GM12878 (cell line): ENCODE measurements around the gene GMDS. TPM values are rescaled to one million over a fixed set of nuclear protein-coding genes. Genes with fewer than 3 reads are reported as not detected.

Experiments used
- ATAC-seq: fragments of 200-7000 bp; cut with Tn5 transposase; 3 replicates; pipeline ENCODE4 v1.9.1; 2020; ENCODE audit warnings: mild to moderate bottlenecking, moderate library complexity
- BruUV-seq: library from RNA; stranded (reverse); fragments of 400-500 nt; replicated peaks from 2 replicates; lab custom pipeline; 2021; lab: Mats Ljungman, UMichigan
- CTCF ChIA-PET: fragments of 300-600 bp; sonication (Branson Sonifier 250); formaldehyde crosslinking; extraction: SDS; loops from one replicate; lab custom pipeline; 2021; ENCODE audit warnings: inconsistent platforms; lab: Yijun Ruan, JAX
- POLR2A ChIA-PET: fragments of 350-600 bp; formaldehyde crosslinking; extraction: SDS; loops from one replicate; lab custom pipeline; 2021; ENCODE audit warnings: inconsistent platforms; lab: Charles Lee
- RAD21 ChIA-PET: fragments of 300-600 bp; sonication (Branson Sonifier 250); formaldehyde crosslinking; loops from one replicate; lab custom pipeline; 2023; ENCODE audit warnings: antibody characterized with exemption; ENCODE audit not compliant: unreplicated experiment; lab: Charles Lee
- SMC1A ChIA-PET: fragments of 300-600 bp; sonication (Branson Sonifier 250); formaldehyde crosslinking; loops from one replicate; lab custom pipeline; 2023; ENCODE audit not compliant: unreplicated experiment, uncharacterized antibody; lab: Charles Lee
- DNase-seq: peaks from one replicate; pipeline ENCODE4 v3.0.0-alpha.2; 2011; ENCODE audit warnings: low read depth, low spot score
- FAIRE-seq: peaks from 3 replicates; lab custom pipeline; 2011; peaks lifted over from hg19 to GRCh38; lab: Jason Lieb, UNC
- H2AFZ ChIP-seq: 2 replicates; pipeline ENCODE4 v1.6.0; 2011; ENCODE audit warnings: low read depth, low read length, control low read depth; ENCODE audit not compliant: control insufficient read depth
- H3K27ac ChIP-seq: 2 replicates; pipeline ENCODE4 v1.5.1; 2011; ENCODE audit warnings: control low read depth; ENCODE audit not compliant: control insufficient read depth, insufficient read depth
- H3K27me3 ChIP-seq, 2 experiments: replicated peaks in 1 of 2; 2 replicates each; pipeline versions ENCODE4 v1.6.0 to v1.6.1; 2011; ENCODE audit warnings: low read length in 1 of 2; ENCODE audit not compliant: control insufficient read depth in 2 of 2, insufficient read depth in 2 of 2
- H3K36me3 ChIP-seq, 2 experiments: 2 replicates each; pipeline ENCODE4 v1.5.1; 2011; ENCODE audit warnings: low read length in 1 of 2; ENCODE audit not compliant: control insufficient read depth in 2 of 2, insufficient read depth in 2 of 2
- H3K4me1 ChIP-seq: 2 replicates; pipeline ENCODE4 v1.6.1; 2011; ENCODE audit warnings: mild to moderate bottlenecking, low read length, moderate library complexity, mixed read lengths; ENCODE audit not compliant: control insufficient read depth, insufficient read depth
- H3K4me2 ChIP-seq: 2 replicates; pipeline ENCODE4 v1.6.0; 2011; ENCODE audit warnings: control low read depth; ENCODE audit not compliant: control insufficient read depth, insufficient read depth
- H3K4me3 ChIP-seq: fragments of 200-600 bp; sonication (generic); 2 replicates; pipeline ENCODE4 v1.5.1; 2016
- H3K79me2 ChIP-seq: 2 replicates; pipeline ENCODE4 v1.6.0; 2011; ENCODE audit warnings: low read length; ENCODE audit not compliant: control insufficient read depth, insufficient read depth
- H3K9ac ChIP-seq: 2 replicates; pipeline ENCODE4 v1.8.0; 2011; ENCODE audit warnings: low read length, control low read depth, mixed read lengths; ENCODE audit not compliant: control insufficient read depth, insufficient read depth
- H3K9me3 ChIP-seq: replicated peaks from 3 replicates; pipeline ENCODE4 v1.5.1; 2011; ENCODE audit warnings: mild to moderate bottlenecking, low read length; ENCODE audit not compliant: control insufficient read depth, insufficient read depth
- H4K20me1 ChIP-seq: 2 replicates; pipeline ENCODE4 v1.6.0; 2011; ENCODE audit not compliant: control insufficient read depth, insufficient read depth
- FOXM1 ChIP-seq: IDR thresholded peaks from 2 replicates; pipeline ENCODE4 v1.6.1; 2012; ENCODE audit warnings: low read depth, mild to moderate bottlenecking, inconsistent platforms, low read length, moderate library complexity
- RBBP5 ChIP-seq: fragments of 200-600 bp; sonication (generic); conservative IDR thresholded peaks from 2 replicates; pipeline ENCODE4 v1.6.1; 2016
- SIN3A ChIP-seq: IDR thresholded peaks from 2 replicates; pipeline ENCODE4 v1.6.1; 2012; ENCODE audit warnings: low read depth, low read length, improper control_type of control experiment
- SIX5 ChIP-seq: IDR thresholded peaks from 2 replicates; pipeline ENCODE4 v1.6.1; 2011; ENCODE audit warnings: mild to moderate bottlenecking, low read depth, low read length, moderate library complexity; ENCODE audit not compliant: severe bottlenecking
- WGBS: methylation state at CpG from one replicate; pipeline ENCODE4 v1.1.6; 2016; ENCODE audit warnings: low lambda C conversion rate; ENCODE audit not compliant: insufficient replicate concordance, insufficient coverage; ENCODE audit errors: missing lambda C conversion rate; 5-methylcytosine and 5-hydroxymethylcytosine counted together
- in situ Hi-C: fragments of 300-500 bp; cut with MboI; formaldehyde crosslinking; loops from 9 replicates; pipeline ENCODE4 v1.14.3; 2018; ENCODE audit warnings: mixed read lengths
- intact Hi-C: fragments of 100-400 bp; cut with micrococcal nuclease; formaldehyde crosslinking; loops from one replicate; pipeline ENCODE4 v1.14.2; 2022; ENCODE audit not compliant: unreplicated experiment
- polyA plus RNA-seq, 11 experiments: library from polyadenylated mRNA; depleted of rRNA in 4 of 11; unstranded in 6 of 11; stranded (reverse) in 5 of 11; fragments of >200 nt; fragmentation: Nextera tagmentation in 4 of 11; fragmentation: Illumina TruSeq in 1 of 11; extraction: Ambion mirVana in 4 of 11; extraction: Trizol in 1 of 11; gene quantifications; 1 replicate in 1 of 11; 2 replicates in 10 of 11; pipeline versions ENCODE4 v1.2.1 to v1.2.3, GENCODE V29; 2011 to 2016; ENCODE audit warnings: inconsistent platforms in 2 of 11, missing spikeins in 2 of 11, low read depth in 1 of 11
- total RNA-seq, 4 experiments: library from RNA; depleted of rRNA in 3 of 4; stranded (reverse); fragments of >200 nt in 3 of 4; fragmentation: Illumina TruSeq in 1 of 4; extraction: Trizol in 1 of 4; gene quantifications; 2 replicates each; pipeline versions ENCODE4 v1.2.1 to v1.2.3, GENCODE V29; 2013 to 2021
- TF ChIP-seq, protein P1 (sequence below): fragments of 450-650 bp; IDR thresholded peaks from 2 replicates; pipeline ENCODE4 v1.6.1; 2017; ENCODE audit warnings: mild to moderate bottlenecking, moderate library complexity
- TF ChIP-seq, protein P2 (sequence below): IDR thresholded peaks from 2 replicates; pipeline ENCODE4 v1.6.1; 2011; ENCODE audit warnings: low read depth, low read length, improper control_type of control experiment, borderline replicate concordance
- TF ChIP-seq, protein P3 (sequence below): fragments of 450-650 bp; IDR thresholded peaks from 2 replicates; pipeline ENCODE4 v1.6.1; 2016; ENCODE audit warnings: mild to moderate bottlenecking, moderate library complexity, borderline replicate concordance
- TF ChIP-seq, protein P4 (sequence below): IDR thresholded peaks from 2 replicates; pipeline ENCODE4 v1.6.1; 2011; ENCODE audit warnings: mild to moderate bottlenecking, low read depth, low read length, moderate library complexity; ENCODE audit not compliant: insufficient replicate concordance

The GMDS gene
- total and polyA plus RNA-seq, 10 of the 15 experiments (the other 5 are each of a cell fraction or from before 2014, with no cell fraction given) = 0.61 to 53.8 (median 29.3) TPM

DNA sequence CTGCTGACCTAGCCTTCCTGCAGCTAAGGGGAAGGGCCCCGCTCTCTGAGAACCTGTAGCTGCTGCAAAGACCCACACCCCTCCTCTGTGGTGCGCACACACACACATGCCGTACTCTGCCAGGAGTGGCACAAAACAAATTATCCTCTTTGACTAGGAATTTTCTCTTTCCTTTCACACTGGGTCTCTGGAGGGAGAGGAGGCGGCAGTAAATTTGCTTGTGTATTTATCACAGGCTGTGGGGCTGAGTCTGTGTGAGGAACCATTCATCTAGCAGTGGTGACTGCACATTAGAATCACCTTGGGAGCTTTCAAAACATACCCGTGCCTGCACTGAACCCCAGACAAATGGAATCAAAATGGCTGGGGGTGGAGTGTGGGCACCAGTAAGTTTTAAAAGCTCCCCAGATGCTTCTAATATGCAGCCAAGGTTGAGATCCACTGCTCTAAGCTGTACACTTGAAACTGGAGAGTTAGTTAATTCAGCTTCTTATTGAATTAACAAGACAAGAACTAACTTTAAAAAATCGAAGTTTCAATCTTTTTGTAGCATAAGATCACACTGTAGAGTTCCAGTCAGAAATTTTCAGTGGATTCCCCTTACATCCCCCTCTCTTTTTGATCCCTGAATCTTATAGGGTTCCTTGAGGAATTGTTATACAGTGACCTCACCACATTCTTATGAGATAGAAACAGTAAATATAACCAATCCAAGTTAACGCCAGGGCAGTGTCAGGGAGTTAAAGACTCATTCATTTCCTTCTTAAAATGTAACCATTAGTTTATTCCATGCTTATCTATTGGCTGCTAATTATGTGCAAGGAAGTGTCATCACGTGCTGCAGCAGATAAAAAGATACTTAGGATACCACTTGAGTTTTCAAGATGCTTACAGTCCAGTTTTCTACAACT lies 29.8 kb upstream of the GMDS start:
- Histone ChIP-seq H4K20me1 (no peaks in the 10 kb centered on the region), H3K4me2 (no peak overlapping the region), H3K4me1 (no peaks in the 10 kb centered on the region), H3K9me3 (no peaks in the 10 kb centered on the region), H3K36me3 (no peaks in the 10 kb centered on the region; a peak in 1 of 4 replicates), H3K79me2 (no peaks in the 10 kb centered on the region), H3K27me3 (no peaks in the 10 kb centered on the region), H3K27ac (no peak overlapping the region), H3K4me3 (no peak overlapping the region), H2AFZ (no peak overlapping the region), H3K9ac (no peak overlapping the region)
- no peak for DNase-seq
- 89% methylated on average over 8 of the region's 8 CpGs for WGBS
- intact Hi-C loops = no loop called here
- ATAC-seq = no peak
- RAD21 ChIA-PET = no interaction called here
- POLR2A ChIA-PET = no interaction called here
- in situ Hi-C loops = no loop called here
- CTCF ChIA-PET = interaction anchor here (1.1 kb wide), 1 partner anchor 66 kb away, joined by 3 read pairs; no protein-coding TSS in a partner anchor
- FAIRE-seq = no peak
- SMC1A ChIA-PET = no interaction called here
- no TSS peak for BruUV-seq
- TF ChIP-seq SIN3A (no peak), SIX5 (no peak), RBBP5 (no peak), FOXM1 (no peak)
- TF ChIP-seq, protein P1, sequence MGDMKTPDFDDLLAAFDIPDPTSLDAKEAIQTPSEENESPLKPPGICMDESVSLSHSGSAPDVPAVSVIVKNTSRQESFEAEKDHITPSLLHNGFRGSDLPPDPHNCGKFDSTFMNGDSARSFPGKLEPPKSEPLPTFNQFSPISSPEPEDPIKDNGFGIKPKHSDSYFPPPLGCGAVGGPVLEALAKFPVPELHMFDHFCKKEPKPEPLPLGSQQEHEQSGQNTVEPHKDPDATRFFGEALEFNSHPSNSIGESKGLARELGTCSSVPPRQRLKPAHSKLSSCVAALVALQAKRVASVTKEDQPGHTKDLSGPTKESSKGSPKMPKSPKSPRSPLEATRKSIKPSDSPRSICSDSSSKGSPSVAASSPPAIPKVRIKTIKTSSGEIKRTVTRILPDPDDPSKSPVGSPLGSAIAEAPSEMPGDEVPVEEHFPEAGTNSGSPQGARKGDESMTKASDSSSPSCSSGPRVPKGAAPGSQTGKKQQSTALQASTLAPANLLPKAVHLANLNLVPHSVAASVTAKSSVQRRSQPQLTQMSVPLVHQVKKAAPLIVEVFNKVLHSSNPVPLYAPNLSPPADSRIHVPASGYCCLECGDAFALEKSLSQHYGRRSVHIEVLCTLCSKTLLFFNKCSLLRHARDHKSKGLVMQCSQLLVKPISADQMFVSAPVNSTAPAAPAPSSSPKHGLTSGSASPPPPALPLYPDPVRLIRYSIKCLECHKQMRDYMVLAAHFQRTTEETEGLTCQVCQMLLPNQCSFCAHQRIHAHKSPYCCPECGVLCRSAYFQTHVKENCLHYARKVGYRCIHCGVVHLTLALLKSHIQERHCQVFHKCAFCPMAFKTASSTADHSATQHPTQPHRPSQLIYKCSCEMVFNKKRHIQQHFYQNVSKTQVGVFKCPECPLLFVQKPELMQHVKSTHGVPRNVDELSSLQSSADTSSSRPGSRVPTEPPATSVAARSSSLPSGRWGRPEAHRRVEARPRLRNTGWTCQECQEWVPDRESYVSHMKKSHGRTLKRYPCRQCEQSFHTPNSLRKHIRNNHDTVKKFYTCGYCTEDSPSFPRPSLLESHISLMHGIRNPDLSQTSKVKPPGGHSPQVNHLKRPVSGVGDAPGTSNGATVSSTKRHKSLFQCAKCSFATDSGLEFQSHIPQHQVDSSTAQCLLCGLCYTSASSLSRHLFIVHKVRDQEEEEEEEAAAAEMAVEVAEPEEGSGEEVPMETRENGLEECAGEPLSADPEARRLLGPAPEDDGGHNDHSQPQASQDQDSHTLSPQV = no peak
- TF ChIP-seq, protein P2, sequence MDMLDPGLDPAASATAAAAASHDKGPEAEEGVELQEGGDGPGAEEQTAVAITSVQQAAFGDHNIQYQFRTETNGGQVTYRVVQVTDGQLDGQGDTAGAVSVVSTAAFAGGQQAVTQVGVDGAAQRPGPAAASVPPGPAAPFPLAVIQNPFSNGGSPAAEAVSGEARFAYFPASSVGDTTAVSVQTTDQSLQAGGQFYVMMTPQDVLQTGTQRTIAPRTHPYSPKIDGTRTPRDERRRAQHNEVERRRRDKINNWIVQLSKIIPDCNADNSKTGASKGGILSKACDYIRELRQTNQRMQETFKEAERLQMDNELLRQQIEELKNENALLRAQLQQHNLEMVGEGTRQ = no peak
- TF ChIP-seq, protein P3, sequence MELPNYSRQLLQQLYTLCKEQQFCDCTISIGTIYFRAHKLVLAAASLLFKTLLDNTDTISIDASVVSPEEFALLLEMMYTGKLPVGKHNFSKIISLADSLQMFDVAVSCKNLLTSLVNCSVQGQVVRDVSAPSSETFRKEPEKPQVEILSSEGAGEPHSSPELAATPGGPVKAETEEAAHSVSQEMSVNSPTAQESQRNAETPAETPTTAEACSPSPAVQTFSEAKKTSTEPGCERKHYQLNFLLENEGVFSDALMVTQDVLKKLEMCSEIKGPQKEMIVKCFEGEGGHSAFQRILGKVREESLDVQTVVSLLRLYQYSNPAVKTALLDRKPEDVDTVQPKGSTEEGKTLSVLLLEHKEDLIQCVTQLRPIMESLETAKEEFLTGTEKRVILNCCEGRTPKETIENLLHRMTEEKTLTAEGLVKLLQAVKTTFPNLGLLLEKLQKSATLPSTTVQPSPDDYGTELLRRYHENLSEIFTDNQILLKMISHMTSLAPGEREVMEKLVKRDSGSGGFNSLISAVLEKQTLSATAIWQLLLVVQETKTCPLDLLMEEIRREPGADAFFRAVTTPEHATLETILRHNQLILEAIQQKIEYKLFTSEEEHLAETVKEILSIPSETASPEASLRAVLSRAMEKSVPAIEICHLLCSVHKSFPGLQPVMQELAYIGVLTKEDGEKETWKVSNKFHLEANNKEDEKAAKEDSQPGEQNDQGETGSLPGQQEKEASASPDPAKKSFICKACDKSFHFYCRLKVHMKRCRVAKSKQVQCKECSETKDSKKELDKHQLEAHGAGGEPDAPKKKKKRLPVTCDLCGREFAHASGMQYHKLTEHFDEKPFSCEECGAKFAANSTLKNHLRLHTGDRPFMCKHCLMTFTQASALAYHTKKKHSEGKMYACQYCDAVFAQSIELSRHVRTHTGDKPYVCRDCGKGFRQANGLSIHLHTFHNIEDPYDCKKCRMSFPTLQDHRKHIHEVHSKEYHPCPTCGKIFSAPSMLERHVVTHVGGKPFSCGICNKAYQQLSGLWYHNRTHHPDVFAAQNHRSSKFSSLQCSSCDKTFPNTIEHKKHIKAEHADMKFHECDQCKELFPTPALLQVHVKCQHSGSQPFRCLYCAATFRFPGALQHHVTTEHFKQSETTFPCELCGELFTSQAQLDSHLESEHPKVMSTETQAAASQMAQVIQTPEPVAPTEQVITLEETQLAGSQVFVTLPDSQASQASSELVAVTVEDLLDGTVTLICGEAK = no peak
- TF ChIP-seq, protein P4, sequence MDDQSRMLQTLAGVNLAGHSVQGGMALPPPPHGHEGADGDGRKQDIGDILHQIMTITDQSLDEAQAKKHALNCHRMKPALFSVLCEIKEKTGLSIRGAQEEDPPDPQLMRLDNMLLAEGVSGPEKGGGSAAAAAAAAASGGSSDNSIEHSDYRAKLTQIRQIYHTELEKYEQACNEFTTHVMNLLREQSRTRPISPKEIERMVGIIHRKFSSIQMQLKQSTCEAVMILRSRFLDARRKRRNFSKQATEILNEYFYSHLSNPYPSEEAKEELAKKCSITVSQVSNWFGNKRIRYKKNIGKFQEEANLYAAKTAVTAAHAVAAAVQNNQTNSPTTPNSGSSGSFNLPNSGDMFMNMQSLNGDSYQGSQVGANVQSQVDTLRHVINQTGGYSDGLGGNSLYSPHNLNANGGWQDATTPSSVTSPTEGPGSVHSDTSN = no peak
